GM19468 (cell line): Measurements from ENCODE around the gene MCEMP1.

Experiments used
- ATAC-seq: cut with Tn5 transposase; IDR thresholded peaks from one replicate; pipeline ENCODE4 v1.9.1; 2021; ENCODE audit warnings: mild to moderate bottlenecking, moderate library complexity, moderate number of reproducible peaks; ENCODE audit not compliant: unreplicated experiment; ENCODE audit errors: extremely low read depth

MCEMP1 gene

DNA sequence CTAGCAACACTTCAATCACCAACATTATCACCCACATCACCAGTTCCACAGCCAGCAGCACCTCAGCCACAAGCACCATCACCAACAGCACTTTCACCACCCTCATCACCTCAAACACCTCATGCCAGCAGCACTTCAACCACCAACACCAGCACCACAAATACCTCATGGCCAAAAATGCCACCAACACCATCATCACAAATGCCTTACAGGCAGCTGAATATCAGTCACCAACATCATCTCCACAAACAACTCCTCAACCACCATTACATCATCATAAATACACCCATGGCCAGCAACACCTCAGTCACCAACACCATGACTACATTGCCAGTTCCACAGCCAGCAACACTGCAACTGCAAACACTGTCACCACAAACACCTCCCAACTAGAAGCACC lies 14.6 kb downstream of the MCEMP1 start:
- no peak for ATAC-seq

DNA sequence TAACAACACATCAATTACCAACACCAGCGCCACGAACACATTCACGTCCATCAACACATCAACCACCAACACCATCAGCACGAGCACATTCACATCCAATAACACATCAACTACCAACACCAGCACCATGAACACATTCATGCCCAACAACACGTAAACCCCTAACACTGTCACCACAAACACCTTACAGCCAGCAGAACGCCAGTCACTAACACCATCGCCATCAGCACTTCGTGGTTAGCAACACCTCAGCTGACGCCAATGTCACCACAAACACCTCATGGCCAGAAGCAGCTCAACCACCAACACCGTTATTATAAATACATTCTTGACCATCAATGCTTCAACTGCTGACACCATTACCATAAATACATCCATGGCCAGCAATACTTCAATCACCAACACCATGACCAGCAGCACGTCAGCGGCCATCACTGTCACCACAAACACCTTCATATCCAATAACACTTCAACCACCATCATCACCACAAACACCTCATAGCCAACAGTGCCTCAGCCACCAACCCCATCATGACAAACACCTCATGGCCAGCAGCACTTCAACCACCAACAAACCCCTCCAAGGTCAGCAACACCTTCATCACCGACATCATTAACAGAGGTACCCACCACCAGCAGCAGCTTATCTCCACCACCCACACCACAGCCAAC lies 15.7 kb downstream of the MCEMP1 start:
- no peak for ATAC-seq

DNA sequence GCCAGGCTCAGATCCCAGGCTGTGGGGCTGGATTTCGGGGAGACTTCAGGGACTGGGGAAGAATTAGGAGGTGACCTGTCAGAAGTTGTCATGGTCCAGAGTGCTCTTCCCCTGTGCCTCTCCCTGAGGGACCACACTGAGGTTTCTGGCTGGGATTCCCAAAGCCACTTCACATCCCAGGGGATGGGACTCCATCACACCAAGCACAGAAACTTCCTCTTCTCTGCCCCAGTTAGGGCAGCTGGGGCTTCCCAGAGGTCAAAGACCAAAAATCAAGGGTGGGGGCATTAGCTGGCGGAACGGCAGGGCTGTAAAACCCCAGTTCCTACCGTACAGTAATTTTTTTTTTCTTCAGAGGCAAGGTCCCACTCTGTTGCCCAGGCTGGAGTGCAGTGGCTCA lies 17.6 kb downstream of the MCEMP1 start:
- ATAC-seq: no peak

DNA sequence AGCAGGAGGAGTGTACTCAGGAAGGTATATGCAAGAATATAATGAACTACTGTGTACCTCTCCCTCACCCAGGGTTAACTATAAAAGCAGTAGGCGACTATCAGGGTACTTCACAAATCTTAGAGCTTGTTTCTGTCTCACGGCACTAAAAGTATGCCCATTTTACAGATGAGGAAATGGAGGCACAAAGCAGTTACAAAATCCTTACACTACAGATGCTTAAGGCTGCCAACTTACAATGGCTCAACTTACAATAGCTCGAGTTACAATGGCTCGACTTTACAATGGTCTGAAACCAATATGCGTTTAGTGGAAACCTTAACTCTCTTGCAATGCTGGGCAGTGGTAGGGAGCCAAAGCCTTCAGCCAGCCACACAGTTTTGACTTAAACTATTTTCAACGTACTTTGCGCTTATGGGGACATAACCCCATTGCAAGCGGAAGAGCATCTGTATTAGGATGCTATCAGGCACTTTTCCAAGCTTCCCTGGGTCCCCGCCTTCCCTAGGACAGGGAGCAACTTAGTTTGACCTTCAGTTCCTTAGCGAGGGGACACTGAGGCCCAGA lies 20.9 kb downstream of the MCEMP1 start:
- no peak for ATAC-seq

DNA sequence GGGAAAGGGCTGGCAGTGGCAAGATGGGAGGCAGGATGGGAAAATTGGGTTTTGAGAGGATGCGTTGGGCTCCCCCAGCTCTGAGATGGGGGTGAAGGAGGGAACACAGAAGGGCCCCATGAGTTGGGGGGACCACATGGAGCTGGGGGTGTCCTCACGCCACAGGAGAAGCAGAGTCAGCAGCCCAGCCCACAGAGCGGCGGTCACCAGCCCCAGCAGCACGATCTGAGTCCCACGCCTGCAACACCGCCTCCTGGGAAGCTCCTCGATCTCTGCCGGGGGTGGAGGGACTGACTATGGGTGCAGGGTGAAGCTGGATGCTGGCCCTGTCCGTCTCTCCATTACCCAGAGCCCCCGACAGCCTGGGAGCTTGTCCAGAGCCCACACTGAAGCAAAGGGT lies 21.7 kb downstream of the MCEMP1 start:
- no peak for ATAC-seq

DNA sequence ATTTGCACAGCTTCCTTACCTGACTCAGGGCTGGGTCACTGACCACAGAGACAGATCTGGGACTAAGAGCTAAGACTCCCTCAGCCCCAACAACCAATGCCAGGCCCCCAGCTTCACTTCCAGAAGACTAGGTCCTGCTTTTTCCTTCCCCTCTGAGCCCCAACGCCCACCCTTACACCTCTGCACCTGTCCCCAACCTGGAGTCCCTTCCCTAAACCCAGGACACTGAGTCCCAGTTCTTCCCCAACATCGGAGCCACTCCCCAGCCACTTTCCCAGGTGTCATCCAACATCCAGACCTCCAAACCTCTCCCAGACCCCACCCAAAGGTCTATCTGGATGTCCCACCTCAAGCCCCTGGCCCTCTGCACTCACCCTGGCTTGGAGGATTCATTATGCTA lies 22.1 kb downstream of the MCEMP1 start:
- ATAC-seq: no peak

DNA sequence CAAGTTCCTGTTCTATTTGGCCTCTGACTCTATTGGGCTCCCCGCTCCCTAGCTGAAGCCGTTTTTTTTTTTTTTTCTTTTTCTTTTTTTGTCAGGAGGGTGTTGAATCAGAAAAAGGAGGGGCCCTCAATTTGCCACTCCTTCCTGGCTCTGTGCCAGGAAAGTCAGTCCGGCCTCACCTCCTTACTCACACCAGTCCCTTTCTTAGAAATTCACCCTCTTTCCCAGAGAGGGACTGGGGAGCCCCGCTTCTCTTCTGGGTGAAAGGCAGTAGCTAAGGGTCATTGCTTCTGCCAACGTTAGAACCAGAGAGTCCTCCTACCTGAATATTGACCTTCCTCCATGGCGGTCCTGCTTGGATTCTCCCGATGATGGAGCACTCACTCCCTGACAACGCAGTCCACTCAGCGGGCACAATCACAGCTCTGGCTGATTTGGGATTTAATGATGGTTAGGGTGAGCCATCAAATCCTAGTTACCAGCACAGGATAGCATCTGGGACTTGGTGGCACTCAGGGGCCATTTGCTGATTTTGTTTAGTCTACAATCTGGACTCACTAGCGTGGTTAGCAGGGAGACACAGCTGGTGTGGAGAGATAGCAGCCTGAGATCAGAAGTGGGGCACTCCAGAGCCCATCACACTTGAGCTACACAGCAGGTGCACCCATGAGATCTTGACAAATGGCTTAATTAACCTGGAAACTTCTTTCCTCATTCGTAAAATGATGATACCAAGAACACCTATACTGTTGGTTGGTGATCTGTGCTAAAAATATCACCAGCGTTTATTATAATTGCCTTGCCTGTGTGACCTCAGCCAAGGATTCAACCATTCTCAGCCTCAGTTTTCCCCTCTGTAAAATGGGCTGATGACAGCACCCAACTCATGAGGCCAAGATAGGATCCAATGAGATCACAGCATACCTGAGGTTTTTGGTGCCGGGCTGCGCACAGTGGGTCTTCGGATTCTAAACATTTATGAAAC lies 22.8 kb downstream of the MCEMP1 start:
- ATAC-seq: no peak

DNA sequence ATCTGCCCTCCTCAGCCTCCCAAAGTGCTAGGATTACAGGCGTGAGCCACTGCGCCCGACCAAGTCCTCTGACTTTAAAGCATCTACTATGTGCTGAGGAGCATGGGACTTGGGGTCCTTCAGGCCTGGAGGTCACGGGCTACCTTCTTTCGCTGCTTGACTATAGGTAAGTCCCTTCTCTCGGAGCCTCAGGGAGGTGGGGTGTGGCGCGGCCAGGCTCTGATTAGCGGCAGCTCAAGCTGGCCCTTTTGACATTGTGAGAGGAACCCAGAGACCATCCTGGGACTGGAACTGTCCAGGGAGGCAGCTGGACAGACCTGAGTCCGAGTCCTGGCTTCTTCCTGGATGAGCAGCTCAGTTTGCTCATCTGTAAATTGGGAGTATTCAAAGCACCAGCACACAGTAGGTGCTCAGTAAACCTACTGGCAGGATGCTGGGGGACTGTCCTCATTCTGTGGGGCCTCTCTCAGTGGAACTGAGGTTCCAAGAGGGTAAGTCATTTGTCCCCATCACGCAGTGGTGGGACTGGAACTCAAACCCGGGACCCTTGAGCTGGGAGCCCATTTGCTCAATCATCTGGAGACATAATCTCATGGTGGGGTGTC lies 24.3 kb downstream of the MCEMP1 start:
- ATAC-seq: no peak

DNA sequence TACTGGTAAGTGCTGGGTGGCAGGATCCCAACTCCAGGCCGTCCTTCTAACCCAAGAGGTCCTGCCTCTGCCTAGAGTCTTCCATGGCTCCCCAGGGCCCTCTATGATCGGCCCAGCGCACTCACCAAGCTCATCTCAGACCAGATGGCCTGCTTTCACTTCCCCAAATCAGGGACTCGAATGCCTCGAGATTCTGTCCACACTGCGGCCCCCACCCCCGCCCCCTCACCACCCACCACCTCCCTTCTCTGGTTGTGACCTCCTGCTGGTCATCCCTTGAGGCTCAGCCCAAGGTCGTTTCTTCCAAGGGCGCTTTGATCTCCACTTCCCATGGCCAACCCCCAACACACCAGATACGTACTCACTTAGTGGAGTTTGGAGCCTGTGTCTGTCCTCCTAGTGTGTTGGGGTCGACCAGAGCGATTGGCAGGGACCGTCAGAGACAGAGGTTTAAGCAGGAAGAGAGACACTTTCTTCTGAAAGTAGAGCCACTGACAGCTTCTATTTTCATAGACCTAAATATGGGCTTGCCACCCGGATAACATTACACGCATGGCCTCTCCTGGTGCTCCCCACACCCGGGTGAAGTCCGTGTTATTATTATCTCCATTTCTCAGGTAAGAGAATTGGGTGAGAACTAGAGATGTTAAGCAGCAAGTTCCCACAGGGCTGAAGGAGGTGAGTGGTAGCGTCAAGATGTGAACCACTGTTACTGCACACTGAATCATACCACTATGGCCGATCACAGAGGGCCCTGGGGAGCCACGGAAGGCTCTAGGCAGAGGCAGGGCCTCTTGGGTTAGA lies 25.0 kb downstream of the MCEMP1 start, which contains the start of gene FCER2:
Gene FCER2 (minus strand): TSS at position 478 of the 804 bp plus-strand sequence. CDS start 2,371 bp downstream, outside the sequence.
- no peak for ATAC-seq

DNA sequence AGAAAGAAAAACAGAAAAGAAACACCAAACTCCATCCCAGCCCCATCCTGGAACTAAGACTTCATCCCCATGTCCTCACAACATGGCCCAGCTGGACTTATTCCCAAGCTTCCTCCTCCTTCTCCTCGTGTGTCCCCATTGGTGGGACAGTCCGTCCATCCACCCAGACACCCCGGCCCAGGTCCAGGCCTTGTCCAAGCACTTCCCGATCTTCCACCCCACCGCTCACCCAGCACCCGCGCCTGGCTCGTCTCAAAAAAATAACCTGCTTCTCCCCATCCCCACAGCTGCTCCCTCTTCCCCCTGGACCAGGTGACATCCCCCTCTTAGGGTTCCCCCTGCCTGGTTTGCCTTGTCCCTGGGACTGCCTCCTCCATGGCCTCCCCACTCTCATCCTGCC lies 26.4 kb downstream of the MCEMP1 start:
- no peak for ATAC-seq

DNA sequence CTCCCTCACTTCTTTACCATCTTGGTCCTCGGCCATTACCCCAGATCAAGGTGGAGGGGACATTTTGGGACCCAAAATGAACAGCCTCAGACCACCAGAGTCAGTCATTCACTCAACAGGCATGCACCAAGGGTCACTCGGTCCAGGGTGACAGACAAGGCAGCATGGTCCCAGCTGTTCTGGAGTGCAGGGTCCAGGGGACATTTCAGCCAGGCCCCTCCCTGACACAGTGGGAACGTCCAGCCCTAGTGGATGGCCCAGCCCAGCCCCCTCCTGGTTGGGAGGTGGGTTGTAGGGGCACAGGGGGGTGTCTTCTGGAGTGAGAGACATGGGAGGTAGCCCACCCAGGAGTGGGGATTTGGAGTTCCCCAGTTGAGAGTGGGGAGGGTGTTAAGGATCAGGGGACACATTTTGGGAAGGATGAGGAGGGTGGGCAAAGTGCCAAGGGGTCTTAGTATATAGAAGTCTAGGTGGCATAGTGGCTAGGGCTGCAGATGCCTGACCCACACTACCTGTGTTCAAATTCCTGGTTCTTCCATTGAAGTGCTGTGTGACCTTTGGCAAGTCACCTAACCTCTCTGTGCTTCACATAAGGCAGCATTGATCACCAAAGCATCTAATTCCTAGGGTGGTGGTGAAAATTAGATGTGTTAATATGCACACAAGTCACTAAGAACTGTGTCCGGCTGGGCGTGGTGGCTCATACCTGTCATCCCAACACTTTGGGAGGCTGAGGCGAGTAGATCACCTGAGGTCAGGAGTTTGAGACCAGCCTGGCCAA lies 27.6 kb downstream of the MCEMP1 start:
- no peak for ATAC-seq

DNA sequence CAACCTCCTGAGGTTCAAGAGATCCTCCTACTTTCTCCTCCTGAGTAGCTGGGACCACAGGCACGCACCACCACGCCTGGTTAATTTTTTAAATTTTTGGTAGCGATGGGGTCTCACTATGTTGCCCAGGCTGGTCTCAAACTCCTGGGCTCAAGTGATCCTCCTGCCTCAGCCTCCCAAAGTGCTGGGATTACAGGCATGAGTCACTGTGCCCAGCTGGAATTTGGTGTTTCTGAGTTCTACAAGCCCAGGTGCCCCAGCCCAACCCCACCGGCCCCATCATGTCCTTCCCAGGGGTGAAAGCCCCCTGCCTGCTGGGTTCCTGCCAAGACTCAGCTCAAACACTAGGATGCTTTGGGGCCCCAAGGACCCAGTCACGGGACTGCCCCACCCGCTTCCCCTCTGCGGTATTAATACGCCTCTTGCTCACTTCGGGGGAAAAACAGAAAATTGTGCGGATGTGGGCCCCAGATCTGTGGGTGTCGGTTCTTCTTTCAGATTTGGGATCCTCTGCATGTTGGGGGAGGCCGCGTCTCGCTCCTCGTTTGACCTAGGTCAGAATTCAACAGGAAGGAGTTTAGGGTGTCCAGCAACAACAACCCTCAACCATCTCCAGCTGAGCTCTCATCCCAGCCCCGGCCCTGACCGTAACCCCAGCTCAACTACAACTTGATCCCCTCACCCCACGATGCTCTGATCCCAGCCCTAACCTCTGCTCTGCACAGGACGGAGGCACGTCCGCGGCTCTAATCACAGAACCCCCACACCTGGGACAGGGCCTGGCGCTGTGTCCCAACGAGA lies 28.7 kb downstream of the MCEMP1 start:
- ATAC-seq: no peak

DNA sequence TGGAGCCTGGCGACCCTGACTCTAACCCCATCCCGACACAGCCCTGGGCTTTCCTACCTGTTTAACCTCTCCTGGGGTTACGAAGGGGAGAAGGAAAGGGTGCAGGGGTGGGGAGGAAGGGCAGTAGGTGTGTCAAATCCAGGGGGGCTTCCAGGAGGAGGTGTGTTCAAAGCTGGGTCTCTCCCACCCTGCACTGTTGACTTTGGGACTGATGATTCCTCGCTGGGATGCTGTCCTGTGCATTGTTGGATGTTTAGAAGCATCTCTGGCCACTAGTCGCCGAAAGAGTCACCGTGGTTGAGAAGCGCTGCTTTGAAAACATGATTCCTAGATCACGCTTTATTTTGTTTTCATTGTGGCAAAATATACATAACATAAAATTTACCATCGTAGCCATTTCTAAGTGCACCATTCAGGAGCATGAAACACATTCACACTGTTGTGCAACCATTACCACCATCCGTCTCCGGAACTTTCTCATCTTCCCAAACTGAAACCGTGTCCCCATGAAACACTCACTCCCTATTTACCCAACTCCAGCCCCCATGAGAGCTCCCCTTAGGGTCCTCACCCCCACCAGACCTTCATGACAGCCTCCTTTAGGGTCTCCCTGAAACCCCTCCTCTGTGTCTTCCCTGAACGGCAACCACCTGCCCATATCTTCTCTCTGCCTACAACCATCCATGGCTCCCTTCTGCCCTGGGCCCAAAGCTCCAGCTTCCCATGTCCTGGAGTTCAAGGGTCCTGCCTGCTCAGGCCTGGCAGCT lies 29.5 kb downstream of the MCEMP1 start:
- ATAC-seq: no peak

DNA sequence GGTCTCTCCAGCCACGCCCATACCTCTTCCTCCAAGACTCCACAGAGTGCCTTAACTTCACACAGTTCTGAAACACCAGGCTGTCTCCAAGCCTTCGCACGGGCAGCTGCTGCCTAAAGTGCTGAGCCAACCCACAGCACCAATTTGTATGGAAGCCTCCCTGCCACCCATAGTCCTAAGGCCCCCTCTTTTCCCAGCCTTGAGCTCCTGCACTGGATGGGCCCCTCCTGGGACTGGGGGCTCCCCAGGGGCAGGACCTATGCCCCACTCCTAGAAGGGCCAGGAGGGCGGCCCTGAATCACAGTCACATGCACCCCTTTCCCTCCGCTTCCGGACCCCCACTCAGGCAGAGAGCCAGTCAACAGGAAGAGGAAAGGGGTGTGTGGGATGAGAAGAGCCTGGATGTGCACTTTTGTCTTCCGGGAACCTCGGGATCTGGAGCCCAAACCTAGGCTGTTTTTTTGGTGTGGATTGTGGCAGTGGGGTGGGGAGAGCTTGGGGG lies 30.1 kb downstream of the MCEMP1 start:
- no peak for ATAC-seq

DNA sequence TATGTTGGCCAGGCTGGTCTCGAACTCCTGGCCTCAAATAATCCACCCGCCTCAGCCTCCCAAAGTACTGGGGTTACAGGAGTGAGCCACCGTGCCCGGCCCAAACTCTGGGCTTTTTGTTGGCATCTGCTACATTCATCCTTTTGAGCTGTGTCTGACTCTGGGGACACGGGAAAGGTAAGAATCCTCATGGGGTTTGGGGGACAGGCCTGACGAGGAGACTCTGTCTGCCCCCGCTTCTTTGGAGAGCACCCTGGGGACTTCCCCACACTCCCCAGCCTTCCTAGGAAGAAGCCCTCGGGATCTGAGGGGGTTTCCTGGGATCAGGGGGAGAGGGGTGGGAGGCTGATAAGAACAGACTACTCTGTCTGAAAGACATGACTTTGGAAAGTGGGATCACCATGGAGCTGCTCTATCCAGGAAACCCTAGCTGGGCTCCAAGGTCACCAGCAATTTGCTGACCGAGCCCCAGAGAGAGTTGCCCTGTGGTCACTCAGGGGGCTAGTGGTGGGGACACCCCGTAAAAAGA lies 33.1 kb downstream of the MCEMP1 start:
- no peak for ATAC-seq

DNA sequence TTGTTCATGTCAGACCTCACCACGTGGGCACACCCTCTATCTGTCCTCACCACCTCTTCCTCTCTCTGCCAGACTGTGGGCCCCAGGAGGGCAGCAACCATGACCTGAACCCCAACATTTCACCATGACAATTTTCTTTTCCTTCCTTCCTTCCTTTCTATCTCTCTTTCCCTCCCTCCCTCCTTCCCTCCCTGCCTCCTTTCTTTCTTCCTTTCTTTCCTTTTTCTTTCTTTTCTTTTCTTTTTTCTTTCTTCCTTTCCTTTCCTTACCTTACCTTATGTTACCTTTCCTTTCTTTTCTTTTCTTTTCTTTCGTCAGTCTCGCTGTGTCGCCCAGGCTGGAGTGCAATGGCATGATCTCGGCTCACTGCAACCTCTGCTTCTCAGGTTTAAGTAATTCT lies 33.7 kb downstream of the MCEMP1 start:
- ATAC-seq: no peak

DNA sequence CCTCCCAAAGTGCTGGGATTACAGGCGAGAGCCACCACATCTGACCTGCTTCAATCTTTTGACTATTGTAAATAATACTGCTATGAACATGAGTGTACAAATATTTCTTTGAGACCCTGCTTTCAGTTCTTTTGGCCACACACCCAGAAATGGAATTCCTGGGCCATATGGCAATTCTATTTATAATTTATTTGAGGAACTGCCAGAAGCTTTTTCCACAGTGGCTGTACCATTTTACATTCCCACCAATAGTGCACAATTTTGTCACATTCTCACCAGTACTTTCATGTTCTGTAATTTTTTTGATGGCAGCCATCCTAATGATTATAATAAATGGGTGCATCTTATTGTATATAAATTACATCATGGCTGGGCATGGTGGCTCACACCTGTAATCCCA lies 38.8 kb downstream of the MCEMP1 start:
- no peak for ATAC-seq
